Uterus (tissue), 2 donors: ENCODE measurements around the gene PPARA.

ENCODE experiments used
- POLR2A ChIP-seq, 2 donors: fragments of 450-650 bp; IDR thresholded peaks; one replicate each; pipeline ENCODE4 v1.6.1; 2016; ENCODE audit warnings: antibody characterized with exemption in 2 of 2, mild to moderate bottlenecking in 1 of 2, moderate library complexity in 1 of 2
- TF ChIP-seq, protein P1 (sequence below), 4 experiments: fragments of 200-600 bp in 2 of 4; fragments of 450-650 bp in 2 of 4; sonication (generic) in 2 of 4; IDR thresholded peaks; one replicate each; pipeline ENCODE4 v1.5.1; 2016 to 2019; ENCODE audit warnings: antibody characterized with exemption in 4 of 4, mild to moderate bottlenecking in 2 of 4, moderate library complexity in 1 of 4

DNA sequence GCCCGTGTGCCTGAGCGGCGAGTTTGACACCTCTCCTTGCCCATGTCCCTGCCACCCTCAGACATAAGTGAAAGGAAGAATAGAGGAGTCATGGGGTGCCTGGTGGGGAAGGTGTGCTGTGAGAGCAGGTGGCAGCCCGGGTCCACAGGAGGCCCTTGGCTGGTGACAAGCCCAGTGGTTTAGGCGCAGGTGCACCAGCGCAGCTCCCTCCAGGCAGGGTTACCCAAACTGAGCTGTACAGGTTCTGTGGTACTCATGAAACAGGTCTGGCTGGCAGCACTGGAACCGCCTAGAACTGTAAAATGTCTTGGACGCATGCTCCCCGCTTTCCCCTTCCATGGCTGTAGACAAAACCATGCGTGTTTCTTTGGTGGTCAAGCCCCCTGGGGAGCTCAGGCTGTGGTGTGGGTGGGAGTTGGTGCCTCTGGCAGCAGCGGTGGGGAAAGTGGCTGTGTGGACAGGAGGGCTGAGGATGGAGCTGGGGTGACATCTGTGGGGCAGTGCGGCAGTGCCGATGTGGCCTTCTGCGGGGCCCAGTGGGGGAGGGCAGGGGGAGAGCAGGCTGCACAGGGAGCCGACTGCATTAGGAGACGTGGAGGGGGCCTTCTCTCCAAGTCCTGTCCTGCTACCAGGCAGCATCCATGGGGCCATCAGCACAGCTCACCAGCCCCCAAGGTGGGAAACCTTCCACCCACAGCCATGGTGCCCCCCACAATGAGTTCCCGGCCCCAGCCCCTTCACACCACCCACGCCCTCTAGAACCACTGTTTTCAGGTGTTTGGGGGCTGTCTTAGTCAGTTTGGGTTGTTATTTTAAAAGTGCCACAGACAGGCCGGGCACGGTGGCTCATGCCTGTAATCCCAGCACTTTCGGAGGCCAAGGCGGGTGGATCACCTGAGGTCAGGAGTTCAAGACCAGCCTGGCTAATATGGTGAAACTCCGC, 140.8 kb downstream of the PPARA start:
- no peak for TF ChIP-seq POLR2A (IDR thresholded peaks at IDR 0.05)
- TF ChIP-seq, protein P1, sequence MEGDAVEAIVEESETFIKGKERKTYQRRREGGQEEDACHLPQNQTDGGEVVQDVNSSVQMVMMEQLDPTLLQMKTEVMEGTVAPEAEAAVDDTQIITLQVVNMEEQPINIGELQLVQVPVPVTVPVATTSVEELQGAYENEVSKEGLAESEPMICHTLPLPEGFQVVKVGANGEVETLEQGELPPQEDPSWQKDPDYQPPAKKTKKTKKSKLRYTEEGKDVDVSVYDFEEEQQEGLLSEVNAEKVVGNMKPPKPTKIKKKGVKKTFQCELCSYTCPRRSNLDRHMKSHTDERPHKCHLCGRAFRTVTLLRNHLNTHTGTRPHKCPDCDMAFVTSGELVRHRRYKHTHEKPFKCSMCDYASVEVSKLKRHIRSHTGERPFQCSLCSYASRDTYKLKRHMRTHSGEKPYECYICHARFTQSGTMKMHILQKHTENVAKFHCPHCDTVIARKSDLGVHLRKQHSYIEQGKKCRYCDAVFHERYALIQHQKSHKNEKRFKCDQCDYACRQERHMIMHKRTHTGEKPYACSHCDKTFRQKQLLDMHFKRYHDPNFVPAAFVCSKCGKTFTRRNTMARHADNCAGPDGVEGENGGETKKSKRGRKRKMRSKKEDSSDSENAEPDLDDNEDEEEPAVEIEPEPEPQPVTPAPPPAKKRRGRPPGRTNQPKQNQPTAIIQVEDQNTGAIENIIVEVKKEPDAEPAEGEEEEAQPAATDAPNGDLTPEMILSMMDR (IDR thresholded peaks at IDR 0.05) = no peak
